GM19239 (cell line): ENCODE data around the gene RIF1.
"Not testable (repeated sequence)": the region's sequence is repeated elsewhere in the genome, so short reads cannot be mapped to it uniquely, and the experiment has no call there.

ENCODE experiments used
- DNase-seq: peaks from one replicate; pipeline ENCODE4 v3.0.0; 2011; ENCODE audit warnings: low spot score; ENCODE audit not compliant: insufficient read length
- FAIRE-seq: peaks from 2 replicates; lab custom pipeline; 2011; peaks lifted over from hg19 to GRCh38; lab: Jason Lieb, UNC

Gene RIF1

GRCh38 chr2:151408788-151409600, 708 bp upstream of the RIF1 start:
- FAIRE-seq (no peak), DNase-seq (no peak)

GRCh38 chr2:151410485-151410834, 758 bp downstream of the RIF1 start:
- DNase-seq, result no peak
- peak; percentile 72 for FAIRE-seq

- no peak for FAIRE-seq
- no peak for DNase-seq
These were observed 7.9 kb downstream of the RIF1 start for GRCh38 chr2:151417650-151418049.

GRCh38 chr2:151421681-151422080, 12.0 kb downstream of the RIF1 start:
- FAIRE-seq, DNase-seq: not testable (repeated sequence)

- peak; percentile 92 for FAIRE-seq
- DNase-seq, result no peak
These were observed 13.3 kb downstream of the RIF1 start for GRCh38 chr2:151422917-151423439.

GRCh38 chr2:151423760-151424159, 14.1 kb downstream of the RIF1 start:
- DNase-seq, result no peak
- peak; percentile 28 for FAIRE-seq

GRCh38 chr2:151437630-151438029, 27.9 kb downstream of the RIF1 start:
- DNase-seq (no peak), FAIRE-seq (no peak)

- DNase-seq (no peak), FAIRE-seq (no peak)
These were observed 28.8 kb downstream of the RIF1 start for GRCh38 chr2:151438506-151438905.

- FAIRE-seq (no peak), DNase-seq (no peak)
These were observed 29.4 kb downstream of the RIF1 start for GRCh38 chr2:151439127-151439526.

- FAIRE-seq (peak; percentile 23), DNase-seq (no peak)
These were observed 49.7 kb downstream of the RIF1 start for GRCh38 chr2:151459358-151459757.

GRCh38 chr2:151465771-151466170, 56.1 kb downstream of the RIF1 start:
- DNase-seq, result no peak
- no peak for FAIRE-seq

- DNase-seq (no peak), FAIRE-seq (no peak)
These were observed 60.9 kb downstream of the RIF1 start for GRCh38 chr2:151470556-151470955.

- FAIRE-seq (no peak), DNase-seq (no peak)
These were observed 63.3 kb downstream of the RIF1 start for GRCh38 chr2:151472966-151473365.

GRCh38 chr2:151475071-151475470, 65.4 kb downstream of the RIF1 start:
- FAIRE-seq (no peak), DNase-seq (no peak)

- DNase-seq (no peak), FAIRE-seq (no peak)
These were observed 66.6 kb downstream of the RIF1 start for GRCh38 chr2:151476287-151476686.

- FAIRE-seq (no peak), DNase-seq (no peak)
These were observed 68.3 kb downstream of the RIF1 start for GRCh38 chr2:151478011-151478410.

GRCh38 chr2:151481744-151482143, 72.0 kb downstream of the RIF1 start:
- FAIRE-seq (peak; percentile 62), DNase-seq (no peak)

GRCh38 chr2:151482171-151482725, 72.5 kb downstream of the RIF1 start:
- no peak for DNase-seq
- FAIRE-seq, result peak; percentile 40

GRCh38 chr2:151483546-151483945, 73.8 kb downstream of the RIF1 start:
- DNase-seq (no peak), FAIRE-seq (no peak)

- no peak for DNase-seq
- no peak for FAIRE-seq
These were observed 74.4 kb downstream of the RIF1 start for GRCh38 chr2:151484100-151484499.

GRCh38 chr2:151486053-151486452, 76.4 kb downstream of the RIF1 start:
- FAIRE-seq, result peak; percentile 74
- no peak for DNase-seq

- DNase-seq (no peak), FAIRE-seq (no peak)
These were observed 80.6 kb downstream of the RIF1 start for GRCh38 chr2:151490276-151490675.
